Heart left ventricle (tissue), 13 donors: Measurements from ENCODE around the gene CRNN.

Experiments
- POLR2A ChIP-seq, 2 donors: fragments of 450-650 bp; IDR thresholded peaks; one replicate each; pipeline ENCODE4 v1.6.1; 2017; ENCODE audit warnings: antibody characterized with exemption in 2 of 2, mild to moderate bottlenecking in 2 of 2, moderate library complexity in 2 of 2
- TF ChIP-seq, protein P1 (sequence below), 12 donors: fragments of 200-600 bp; sonication (generic) in 4 of 12; IDR thresholded peaks; one replicate each; pipeline versions ENCODE4 v1.5.0 to v1.8.0; 2018 to 2022; ENCODE audit warnings: antibody characterized with exemption in 12 of 12, mild to moderate bottlenecking in 5 of 12
- donor health status: ischemic (EF 13 %, LVEDD 7.1; RV severe dilation, severe dysfunction).
- donor health status: DM: no; HTN: yes; CAD: no.
- donor health status: DM: no; HTN: no; CAD: no.
- donor health status: ischemic (EF 25% LVEDD 6.9; RV normal size, moderate dysfunction).
- donor health status: ischemic (EF 25% LVEDD 5.7; RV mildly dilated, moderate dysfunction).
- donor health status: ischemic (EF 35%, LVEDD 5.7; RV mildly dilated, moderate dysfunction).
- donor health status: nonischemic (EF 11% LVEDD 7.7; RV severe dilation, severe dysfunction).
- donor health status: DM: yes; HTN: yes; CAD: no.
- donor health status: PGD.
- donor health status: ischemic (EF 29% LVEDD 5.4; RV normal size, mild dysfunction).
- donor health status: nonischemic (EF 23%, LVEDD 6.1; RV moderate dilation, normal function).

GRCh38 chr1:152459596-152460528 lies 45.8 kb upstream of the CRNN start:
- TF ChIP-seq, protein P1, sequence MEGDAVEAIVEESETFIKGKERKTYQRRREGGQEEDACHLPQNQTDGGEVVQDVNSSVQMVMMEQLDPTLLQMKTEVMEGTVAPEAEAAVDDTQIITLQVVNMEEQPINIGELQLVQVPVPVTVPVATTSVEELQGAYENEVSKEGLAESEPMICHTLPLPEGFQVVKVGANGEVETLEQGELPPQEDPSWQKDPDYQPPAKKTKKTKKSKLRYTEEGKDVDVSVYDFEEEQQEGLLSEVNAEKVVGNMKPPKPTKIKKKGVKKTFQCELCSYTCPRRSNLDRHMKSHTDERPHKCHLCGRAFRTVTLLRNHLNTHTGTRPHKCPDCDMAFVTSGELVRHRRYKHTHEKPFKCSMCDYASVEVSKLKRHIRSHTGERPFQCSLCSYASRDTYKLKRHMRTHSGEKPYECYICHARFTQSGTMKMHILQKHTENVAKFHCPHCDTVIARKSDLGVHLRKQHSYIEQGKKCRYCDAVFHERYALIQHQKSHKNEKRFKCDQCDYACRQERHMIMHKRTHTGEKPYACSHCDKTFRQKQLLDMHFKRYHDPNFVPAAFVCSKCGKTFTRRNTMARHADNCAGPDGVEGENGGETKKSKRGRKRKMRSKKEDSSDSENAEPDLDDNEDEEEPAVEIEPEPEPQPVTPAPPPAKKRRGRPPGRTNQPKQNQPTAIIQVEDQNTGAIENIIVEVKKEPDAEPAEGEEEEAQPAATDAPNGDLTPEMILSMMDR (IDR thresholded peaks at IDR 0.05): peak; percentile 61 to 85 (median 76)
- TF ChIP-seq POLR2A (IDR thresholded peaks at IDR 0.05): no peak
